OCI-LY3 (cell line): Measurements from ENCODE around the gene POMT2.

Source experiments
- H2AFZ ChIP-seq: fragments of 200-600, 300-600 bp; shearing (Covaris generic); 2 replicates; pipeline ENCODE4 v1.6.0; 2014; ENCODE audit warnings: antibody characterized with exemption, low read depth, low read length
- H3K27ac ChIP-seq: fragments of 200-600, 300-600 bp; sonication (generic); 2 replicates; pipeline ENCODE4 v1.5.1; 2014; ENCODE audit warnings: mild to moderate bottlenecking, low read length, moderate library complexity, mixed read lengths
- H3K27me3 ChIP-seq: fragments of 200-600, 300-600 bp; sonication (generic); 2 replicates; pipeline ENCODE4 v1.6.1; 2014; ENCODE audit warnings: low read depth, low read length, mixed read lengths
- H3K36me3 ChIP-seq: fragments of 200-600, 300-600 bp; sonication (generic); replicated peaks from 2 replicates; pipeline ENCODE3; 2014; ENCODE audit warnings: low read depth, low read length, mixed read lengths
- H3K4me1 ChIP-seq: fragments of 300-600, 200-600 bp; sonication (generic); 2 replicates; pipeline ENCODE4 v1.6.1; 2014; ENCODE audit warnings: low read length, mixed read lengths
- H3K4me2 ChIP-seq: fragments of 200-600, 300-600 bp; sonication (generic); 2 replicates; pipeline ENCODE4 v1.6.1; 2014; ENCODE audit warnings: low read length, mixed read lengths
- H3K4me3 ChIP-seq: fragments of 300-600, 200-600 bp; sonication (generic); 2 replicates; pipeline ENCODE4 v1.5.1; 2014; ENCODE audit warnings: antibody characterized with exemption, mild to moderate bottlenecking, low read length, moderate library complexity
- H3K79me2 ChIP-seq: fragments of 300-600, 200-600 bp; shearing (Covaris generic); 2 replicates; pipeline ENCODE4 v1.6.1; 2014; ENCODE audit warnings: mild to moderate bottlenecking, low read length, mixed read lengths
- H3K9ac ChIP-seq: fragments of 300-600, 200-600 bp; shearing (Covaris generic); 2 replicates; pipeline ENCODE4 v1.6.0; 2014; ENCODE audit warnings: mild to moderate bottlenecking, low read length, moderate library complexity
- H3K9me3 ChIP-seq: fragments of 200-600, 300-600 bp; shearing (Covaris generic); 2 replicates; pipeline ENCODE4 v1.6.1; 2014; ENCODE audit warnings: low read length, mixed read lengths; ENCODE audit not compliant: insufficient read depth
- H4K20me1 ChIP-seq: fragments of 200-600, 300-600 bp; sonication (generic); 2 replicates; pipeline ENCODE4 v1.6.1; 2016; ENCODE audit warnings: low read length, mixed read lengths; ENCODE audit not compliant: insufficient read depth
- EZH2phosphoT487 ChIP-seq: fragments of 200-600 bp; shearing (Covaris generic); IDR thresholded peaks from 2 replicates; pipeline ENCODE4 v1.6.1; 2018; ENCODE audit warnings: antibody characterized with exemption, mixed run types, low read depth
- TF ChIP-seq, protein P1 (sequence below): fragments of 200-600, 300-600 bp; sonication (generic); IDR thresholded peaks from 2 replicates; pipeline ENCODE4 v1.5.1; 2014; ENCODE audit warnings: antibody characterized with exemption, low read length, low read depth

POMT2 gene

DNA sequence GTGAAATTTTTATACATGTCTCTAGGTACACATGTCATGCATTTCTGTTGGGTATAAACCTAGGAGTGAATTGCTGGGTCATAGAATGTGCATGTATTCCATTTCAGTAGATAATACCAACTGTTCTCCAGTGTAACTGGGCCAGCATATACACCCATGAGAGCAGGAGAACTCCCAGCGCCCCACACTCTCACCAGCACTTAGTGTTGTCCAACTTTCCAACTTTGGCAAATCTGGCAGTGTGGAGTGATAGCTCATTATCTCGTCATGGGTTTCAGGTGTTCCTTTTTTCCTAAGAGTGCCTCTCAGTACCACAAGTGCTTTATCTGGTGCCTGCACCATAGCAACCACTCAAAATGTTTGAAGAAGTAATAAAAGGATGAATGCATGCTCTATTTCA, 89.8 kb downstream of the POMT2 start:
- H3K4me2 ChIP-seq = no peak overlapping the region

DNA sequence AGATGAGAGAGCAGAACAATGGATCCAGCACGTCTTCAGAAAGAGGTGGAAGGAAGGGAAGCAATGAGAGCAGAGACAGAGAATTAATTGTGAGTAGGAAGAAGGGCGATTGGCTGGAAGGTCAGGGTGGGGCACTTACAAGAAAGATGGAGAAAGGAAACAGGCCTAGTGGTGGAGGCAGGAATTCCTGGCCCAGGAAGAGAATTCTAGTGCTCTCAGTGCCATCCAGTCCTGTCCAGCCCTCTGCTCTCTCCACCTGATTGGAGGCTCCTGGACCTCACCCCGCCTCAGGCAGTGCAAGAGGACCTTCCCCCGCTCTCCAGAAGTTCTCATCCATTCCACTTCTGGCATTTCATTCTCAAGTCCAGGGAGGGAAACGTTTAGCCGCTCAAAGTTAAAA, 92.6 kb downstream of the POMT2 start:
- Histone ChIP-seq H3K79me2 (no peaks in the 10 kb centered on the region), H3K36me3 (no peaks in the 10 kb centered on the region), H3K27ac (no peak overlapping the region), H3K4me2 (no peak overlapping the region), H4K20me1 (no peaks in the 10 kb centered on the region), H3K4me1 (no peaks in the 10 kb centered on the region), H3K9me3 (no peaks in the 10 kb centered on the region), H3K4me3 (no peak overlapping the region), H3K9ac (no peak overlapping the region), H3K27me3 (no peaks in the 10 kb centered on the region), H2AFZ (no peak overlapping the region)
- TF ChIP-seq EZH2phosphoT487 = no peak
- TF ChIP-seq, protein P1, sequence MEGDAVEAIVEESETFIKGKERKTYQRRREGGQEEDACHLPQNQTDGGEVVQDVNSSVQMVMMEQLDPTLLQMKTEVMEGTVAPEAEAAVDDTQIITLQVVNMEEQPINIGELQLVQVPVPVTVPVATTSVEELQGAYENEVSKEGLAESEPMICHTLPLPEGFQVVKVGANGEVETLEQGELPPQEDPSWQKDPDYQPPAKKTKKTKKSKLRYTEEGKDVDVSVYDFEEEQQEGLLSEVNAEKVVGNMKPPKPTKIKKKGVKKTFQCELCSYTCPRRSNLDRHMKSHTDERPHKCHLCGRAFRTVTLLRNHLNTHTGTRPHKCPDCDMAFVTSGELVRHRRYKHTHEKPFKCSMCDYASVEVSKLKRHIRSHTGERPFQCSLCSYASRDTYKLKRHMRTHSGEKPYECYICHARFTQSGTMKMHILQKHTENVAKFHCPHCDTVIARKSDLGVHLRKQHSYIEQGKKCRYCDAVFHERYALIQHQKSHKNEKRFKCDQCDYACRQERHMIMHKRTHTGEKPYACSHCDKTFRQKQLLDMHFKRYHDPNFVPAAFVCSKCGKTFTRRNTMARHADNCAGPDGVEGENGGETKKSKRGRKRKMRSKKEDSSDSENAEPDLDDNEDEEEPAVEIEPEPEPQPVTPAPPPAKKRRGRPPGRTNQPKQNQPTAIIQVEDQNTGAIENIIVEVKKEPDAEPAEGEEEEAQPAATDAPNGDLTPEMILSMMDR = no peak

More for the DNA sequence above, 89.8 kb downstream of the POMT2 start:
- Histone ChIP-seq H3K27ac (no peak overlapping the region), H4K20me1 (no peaks in the 10 kb centered on the region), H3K4me3 (no peak overlapping the region), H3K79me2 (no peaks in the 10 kb centered on the region), H3K4me1 (no peaks in the 10 kb centered on the region), H3K9ac (no peak overlapping the region), H3K27me3 (no peaks in the 10 kb centered on the region), H2AFZ (no peak overlapping the region), H3K9me3 (no peaks in the 10 kb centered on the region), H3K36me3 (no peaks in the 10 kb centered on the region)
- TF ChIP-seq, protein P1 = no peak
- no peak for TF ChIP-seq EZH2phosphoT487

DNA sequence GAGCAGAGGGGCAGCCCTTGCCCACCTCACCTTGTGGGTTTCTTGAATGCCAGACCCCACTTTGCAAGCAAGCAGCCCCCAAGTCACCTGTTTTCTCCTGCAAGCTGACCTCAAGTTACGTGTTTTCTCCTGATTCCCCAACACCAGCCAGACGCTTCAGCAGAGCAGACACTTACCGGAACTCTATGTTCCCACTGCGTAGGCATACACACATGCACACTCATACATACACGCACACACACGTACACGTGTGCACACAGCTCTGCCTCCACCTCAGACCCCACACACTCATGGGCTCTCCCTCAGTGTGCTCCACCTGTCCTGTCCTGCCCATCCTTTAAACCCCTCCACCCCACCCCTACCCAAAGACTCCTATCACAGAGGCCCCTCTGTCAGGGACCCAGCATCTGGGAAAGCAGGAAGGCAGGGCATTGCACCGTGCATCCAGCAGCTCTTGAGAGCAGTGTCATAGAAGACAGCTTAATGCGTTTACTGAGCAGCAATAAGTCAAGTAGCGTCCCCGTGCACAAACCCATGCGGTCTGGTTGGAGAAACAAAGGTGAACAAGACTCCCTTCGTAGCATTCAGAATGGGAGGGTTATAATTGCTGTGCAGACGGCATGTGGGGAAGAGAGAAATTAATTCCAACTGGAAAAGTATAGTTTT, 94.7 kb downstream of the POMT2 start:
- Histone ChIP-seq H3K9me3 (no peaks in the 10 kb centered on the region), H3K4me3 (no peak overlapping the region), H3K79me2 (no peaks in the 10 kb centered on the region), H3K27me3 (no peaks in the 10 kb centered on the region), H3K27ac (no peak overlapping the region), H2AFZ (no peak overlapping the region), H3K4me2 (no peak overlapping the region), H3K4me1 (no peaks in the 10 kb centered on the region), H3K9ac (no peak overlapping the region), H4K20me1 (no peaks in the 10 kb centered on the region), H3K36me3 (no peaks in the 10 kb centered on the region)
- TF ChIP-seq EZH2phosphoT487 = no peak

DNA sequence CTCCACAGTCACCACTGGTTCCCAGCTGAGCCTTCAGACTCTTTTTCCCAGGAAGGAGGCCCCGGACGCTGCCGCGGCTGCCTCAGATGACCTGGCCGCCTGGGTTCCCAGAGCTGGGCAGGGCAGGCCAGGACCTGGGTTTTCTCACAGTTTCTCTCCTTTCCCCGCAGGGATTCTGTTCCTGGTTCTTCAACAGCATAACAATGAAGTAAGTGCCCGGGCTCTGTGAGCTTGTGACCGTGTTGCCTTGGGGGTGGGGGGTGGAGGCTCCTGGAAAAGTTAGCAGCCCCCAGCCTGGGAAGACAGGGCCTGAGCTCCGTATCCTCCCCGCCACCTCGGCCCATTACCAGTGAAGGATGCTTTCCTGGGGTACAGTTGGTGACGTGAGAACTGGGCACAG, 95.4 kb downstream of the POMT2 start:
- H3K9ac ChIP-seq = no peak overlapping the region
- H3K79me2 ChIP-seq = no peaks in the 10 kb centered on the region
- H3K4me3 ChIP-seq = no peak overlapping the region
- H4K20me1 ChIP-seq = no peaks in the 10 kb centered on the region
- H3K4me1 ChIP-seq = no peaks in the 10 kb centered on the region
- no peak overlapping the region for H3K27ac ChIP-seq
- no peak overlapping the region for H3K4me2 ChIP-seq
- H3K27me3 ChIP-seq = no peaks in the 10 kb centered on the region
- TF ChIP-seq, protein P1 = no peak
- no peak for TF ChIP-seq EZH2phosphoT487
- no peak overlapping the region for H2AFZ ChIP-seq
- H3K36me3 ChIP-seq = no peaks in the 10 kb centered on the region
- H3K9me3 ChIP-seq = no peaks in the 10 kb centered on the region
